Panc1 (cell line): ENCODE data around the gene EIPR1.

ENCODE experiments used
- CTCF ChIP-seq: fragments of 450-650 bp; IDR thresholded peaks from 2 replicates; pipeline ENCODE4 v1.5.1; 2017; ENCODE audit warnings: mild to moderate bottlenecking
- POLR2AphosphoS5 ChIP-seq: IDR thresholded peaks from 2 replicates; pipeline ENCODE4 v1.6.1; 2012; ENCODE audit warnings: mild to moderate bottlenecking, low read depth, low read length, moderate library complexity
- REST ChIP-seq, 2 experiments: IDR thresholded peaks; 2 replicates each; pipeline ENCODE4 v1.6.1; 2011 to 2012; ENCODE audit warnings: low read depth in 2 of 2, control low read depth in 1 of 2, low read length in 1 of 2, mild to moderate bottlenecking in 1 of 2, moderate library complexity in 1 of 2; ENCODE audit not compliant: insufficient read depth in 1 of 2
- SIN3A ChIP-seq: IDR thresholded peaks from 2 replicates; pipeline ENCODE4 v1.6.1; 2012; ENCODE audit warnings: low read depth, mild to moderate bottlenecking, low read length, moderate library complexity, borderline replicate concordance; ENCODE audit not compliant: insufficient read depth
- TCF7L2 ChIP-seq: IDR thresholded peaks from 2 replicates; pipeline ENCODE4 v1.6.1; 2011; ENCODE audit warnings: mild to moderate bottlenecking, low read depth, low read length, inconsistent platforms

DNA sequence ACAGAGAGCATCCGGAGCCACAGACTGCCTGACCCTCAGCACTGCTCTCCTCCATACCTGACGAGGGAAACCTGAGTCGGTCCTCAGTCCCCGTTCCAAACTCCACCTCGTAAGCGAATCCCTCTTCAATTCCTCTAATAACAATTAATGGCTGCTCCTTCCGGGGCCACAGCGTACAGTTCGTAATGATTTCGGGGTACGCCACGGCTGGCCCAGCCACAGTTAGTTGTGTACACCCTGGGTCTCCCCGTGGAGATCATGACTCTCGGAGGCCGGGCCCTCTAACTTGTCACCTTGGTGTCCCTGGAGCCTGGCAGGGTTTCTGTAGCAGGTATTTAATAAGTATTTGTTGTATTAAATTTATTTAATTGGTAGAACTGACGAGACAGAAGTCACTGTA is 121.5 kb downstream of the EIPR1 start:
- no peak for TF ChIP-seq POLR2AphosphoS5
- no peak for TF ChIP-seq CTCF
- TF ChIP-seq TCF7L2, result no peak
- TF ChIP-seq SIN3A, result no peak
- no peak for TF ChIP-seq REST (IDR thresholded peaks at IDR 0.05; ENCODE audit: insufficient read depth in 1 of 2, low read depth in 2 of 2, low read length in 1 of 2)
